HG03045 (cell line): ENCODE data around the gene PALMD.

Experiments
- ATAC-seq: cut with Tn5 transposase; IDR thresholded peaks from one replicate; pipeline ENCODE4 v1.9.1; 2021; ENCODE audit warnings: mild to moderate bottlenecking, moderate library complexity; ENCODE audit not compliant: unreplicated experiment

Gene PALMD

DNA sequence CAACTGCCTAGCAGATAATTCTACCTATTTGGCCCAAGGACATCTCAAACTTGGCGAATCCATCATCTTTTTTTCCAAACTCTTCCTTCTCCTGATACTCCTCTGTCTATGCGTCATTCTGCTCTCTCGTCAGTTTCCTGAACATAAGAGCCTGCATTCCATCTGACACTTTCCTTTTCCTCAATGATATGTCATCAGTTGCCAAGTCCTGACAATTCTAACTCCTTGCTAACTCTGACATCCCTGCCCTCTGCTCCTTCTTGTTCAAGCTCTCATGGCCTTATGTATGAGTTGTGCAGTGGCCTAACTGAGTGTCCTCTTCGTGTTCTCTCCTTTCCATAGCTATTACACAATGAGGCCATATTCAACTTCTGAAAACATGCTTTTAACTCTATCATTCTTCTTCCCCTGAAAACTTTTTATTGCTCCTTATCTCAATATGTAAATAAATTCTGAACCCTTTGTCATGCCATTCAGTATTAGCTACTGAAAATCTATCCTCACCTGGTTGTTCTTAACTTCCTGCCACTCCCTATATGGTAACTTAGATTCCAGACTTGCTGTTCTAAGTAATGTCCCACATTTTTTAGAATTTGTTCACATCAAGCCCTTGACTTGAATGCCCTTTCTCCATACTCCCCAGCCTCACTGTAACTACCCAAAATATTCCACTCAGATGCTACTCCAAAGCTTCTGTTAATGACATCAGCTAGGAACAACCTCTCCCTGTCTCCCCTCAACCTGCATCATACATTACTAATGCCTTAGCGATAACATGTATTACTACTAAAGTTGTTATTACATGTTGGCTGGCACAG lies 11.5 kb downstream of the PALMD start:
- no peak for ATAC-seq

GRCh38 chr1:99658031-99658290 lies 12.0 kb downstream of the PALMD start:
- ATAC-seq: no peak

DNA sequence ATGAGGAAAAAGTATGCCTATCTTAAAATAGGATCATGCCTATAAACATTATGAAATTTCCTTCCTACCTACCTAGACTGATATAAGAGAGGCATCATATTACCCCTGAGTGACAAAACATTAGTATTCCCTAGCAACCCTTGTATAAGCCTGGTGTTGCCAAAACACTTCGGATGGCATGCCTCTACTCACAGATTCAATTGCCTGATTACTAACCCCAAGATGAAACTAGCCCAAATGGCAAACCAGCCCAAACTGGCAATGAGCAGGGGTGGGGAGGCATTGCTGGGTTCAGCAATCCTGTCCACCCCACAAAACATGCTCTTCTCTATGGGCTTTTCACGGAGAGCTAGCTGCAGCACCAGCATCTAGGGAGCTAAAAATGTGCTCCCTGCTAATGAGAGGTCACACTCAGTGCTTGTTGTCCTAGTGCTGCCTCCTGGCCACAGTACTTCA lies 13.9 kb downstream of the PALMD start:
- no peak for ATAC-seq

- no peak for ATAC-seq
These were observed 14.6 kb downstream of the PALMD start for GRCh38 chr1:99660496-99660895.

DNA sequence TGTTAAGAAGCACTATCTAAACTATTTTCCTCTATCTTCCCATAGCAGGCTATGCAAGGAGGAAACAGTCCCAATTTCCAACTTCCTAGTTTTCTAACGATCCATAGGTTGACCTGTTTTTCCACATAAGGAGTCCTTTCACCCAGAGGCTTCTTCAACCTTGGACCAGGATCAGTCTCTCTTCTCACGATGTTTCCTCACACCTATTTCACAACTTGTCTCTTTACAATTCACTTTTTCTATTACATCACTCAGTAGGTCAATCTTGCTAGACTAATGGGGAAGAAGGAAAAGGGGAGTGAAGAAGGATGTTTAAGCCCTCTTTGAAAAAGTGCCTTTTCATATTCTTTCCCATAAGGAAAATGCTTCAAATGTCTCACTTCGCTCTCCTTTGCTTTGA lies 15.9 kb downstream of the PALMD start:
- no peak for ATAC-seq

DNA sequence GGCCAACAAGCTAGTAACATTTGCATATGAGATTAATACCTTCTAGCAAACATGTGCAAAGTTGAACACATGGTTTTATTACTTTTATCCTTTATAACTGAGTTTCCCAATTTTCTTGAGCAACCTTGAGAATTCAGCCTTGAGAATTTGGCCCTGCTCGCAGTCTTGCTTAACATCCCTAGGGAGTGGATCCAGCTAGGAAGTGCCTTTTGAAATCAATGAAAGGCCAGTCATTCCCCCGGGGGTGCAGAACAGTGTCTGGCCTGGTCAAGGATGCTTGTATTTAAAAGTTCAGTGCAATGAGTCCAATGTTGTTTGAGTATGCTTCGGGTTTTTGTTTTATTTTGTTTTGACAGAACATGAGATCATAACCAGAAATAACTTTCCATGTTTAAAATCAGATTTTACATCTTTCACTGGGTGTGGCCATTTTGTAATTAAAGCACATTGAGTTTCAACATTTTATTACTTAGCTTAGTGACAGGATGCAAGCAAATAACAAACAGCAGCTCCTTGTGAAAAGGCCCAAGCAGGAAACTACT lies 16.7 kb downstream of the PALMD start:
- ATAC-seq: no peak

DNA sequence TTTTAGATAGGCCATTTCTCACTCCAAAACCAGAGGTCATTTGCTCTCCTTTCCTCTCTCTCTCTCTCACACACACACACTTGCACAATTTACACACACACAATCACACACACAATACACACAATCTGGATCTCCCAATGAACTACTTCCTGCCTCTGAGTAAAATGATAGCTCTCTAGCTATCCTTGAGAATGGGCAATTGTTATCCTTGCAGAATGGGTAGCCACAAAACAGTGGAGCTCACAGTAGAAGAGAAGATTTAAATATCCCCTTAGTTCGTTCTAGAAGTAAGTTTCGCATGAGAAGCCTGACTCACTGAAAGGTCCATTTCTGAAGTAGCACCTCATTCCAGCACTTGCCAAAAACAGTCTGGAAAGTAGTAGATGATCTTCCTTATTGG lies 17.6 kb downstream of the PALMD start:
- ATAC-seq: no peak

- ATAC-seq: no peak
These were observed 19.3 kb downstream of the PALMD start for GRCh38 chr1:99665212-99665611.

DNA sequence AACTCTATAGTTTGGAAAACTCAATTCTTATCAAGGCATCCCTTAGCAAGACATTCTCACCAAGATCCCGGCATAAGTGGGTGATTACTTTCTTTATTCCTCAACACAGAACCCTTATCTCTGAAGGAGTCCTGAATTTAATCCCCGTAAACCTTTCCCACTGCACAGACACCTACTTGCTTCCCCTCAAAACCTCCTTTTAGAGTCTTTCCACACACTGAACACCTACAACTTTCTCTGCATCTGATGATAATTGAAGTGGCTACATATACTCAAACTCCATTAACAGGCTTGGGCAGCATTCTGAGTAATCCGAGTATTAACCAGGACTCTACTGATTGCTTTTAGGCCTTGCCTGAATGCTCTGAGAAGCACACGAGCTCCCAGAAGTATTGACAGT lies 23.5 kb downstream of the PALMD start:
- no peak for ATAC-seq

DNA sequence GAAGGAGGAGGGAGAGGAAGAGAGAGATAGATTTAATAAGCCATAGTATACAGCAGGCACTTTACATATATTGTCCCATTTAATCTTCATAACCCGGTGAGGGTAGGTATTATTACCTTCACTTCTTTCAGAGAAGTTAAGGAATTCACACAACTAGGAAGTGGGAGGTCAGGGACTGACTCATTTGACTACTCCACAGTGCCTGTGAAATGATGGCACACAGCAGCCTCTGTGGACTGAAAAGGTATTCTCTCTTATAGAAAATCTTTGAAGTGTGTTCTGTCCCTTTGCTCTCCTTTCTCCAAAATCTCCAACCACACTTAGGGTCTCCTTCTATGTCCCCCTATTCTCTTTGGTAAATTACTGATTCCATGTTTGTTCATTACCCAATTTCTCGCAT lies 23.9 kb downstream of the PALMD start:
- no peak for ATAC-seq

DNA sequence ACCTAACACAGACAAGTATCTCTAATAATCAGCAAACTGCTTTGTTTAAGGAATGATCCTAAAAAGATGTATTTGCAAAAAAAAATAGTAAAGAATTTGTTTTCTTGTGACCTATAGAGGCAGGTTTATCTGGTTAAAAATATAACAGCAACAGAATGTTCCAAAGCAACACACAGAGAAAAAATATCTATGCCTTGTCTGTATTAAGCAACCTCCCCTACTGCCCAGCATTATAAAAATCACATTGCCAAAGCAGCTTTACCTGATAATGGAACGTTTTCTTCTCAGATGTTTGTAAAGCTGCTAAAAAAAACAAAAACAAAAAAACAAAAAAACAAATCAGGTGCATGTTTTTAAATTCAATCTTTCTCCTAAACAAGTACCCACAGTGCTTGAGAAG lies 24.7 kb downstream of the PALMD start:
- no peak for ATAC-seq

- no peak for ATAC-seq
These were observed 26.1 kb downstream of the PALMD start for GRCh38 chr1:99672038-99672437.

DNA sequence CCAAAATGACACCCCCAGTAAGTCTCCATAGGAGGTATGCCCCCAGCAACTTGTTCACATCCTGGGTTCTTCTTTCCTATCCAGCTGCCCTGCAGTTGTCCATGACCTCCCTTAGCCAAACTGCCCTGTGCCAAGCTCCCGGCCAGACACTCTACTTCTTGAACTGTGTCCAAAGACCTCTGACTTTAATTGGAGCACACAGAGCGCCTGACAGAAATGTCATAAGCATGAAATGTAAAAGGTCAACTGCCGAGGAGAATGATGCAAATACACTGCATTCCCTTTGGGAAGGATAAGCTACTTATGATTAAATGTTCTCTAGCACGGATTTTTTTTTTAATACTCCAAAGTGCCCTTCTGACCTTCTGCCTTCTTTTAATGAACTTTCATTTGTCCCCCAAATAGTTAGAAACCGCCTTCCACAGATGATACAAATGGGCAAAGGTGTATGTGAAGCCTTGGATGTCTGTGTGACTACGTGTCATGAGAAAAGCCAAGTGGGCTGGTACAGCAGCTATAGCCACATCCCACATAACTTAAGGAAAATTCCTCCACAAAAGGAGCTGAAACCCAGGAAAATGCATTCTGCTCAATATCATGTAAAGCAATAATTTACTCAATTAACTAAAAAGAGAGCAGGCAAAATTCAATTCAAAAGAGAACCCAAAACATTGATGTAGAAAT lies 26.8 kb downstream of the PALMD start:
- ATAC-seq: no peak

GRCh38 chr1:99673315-99673714 lies 27.4 kb downstream of the PALMD start:
- ATAC-seq: no peak

DNA sequence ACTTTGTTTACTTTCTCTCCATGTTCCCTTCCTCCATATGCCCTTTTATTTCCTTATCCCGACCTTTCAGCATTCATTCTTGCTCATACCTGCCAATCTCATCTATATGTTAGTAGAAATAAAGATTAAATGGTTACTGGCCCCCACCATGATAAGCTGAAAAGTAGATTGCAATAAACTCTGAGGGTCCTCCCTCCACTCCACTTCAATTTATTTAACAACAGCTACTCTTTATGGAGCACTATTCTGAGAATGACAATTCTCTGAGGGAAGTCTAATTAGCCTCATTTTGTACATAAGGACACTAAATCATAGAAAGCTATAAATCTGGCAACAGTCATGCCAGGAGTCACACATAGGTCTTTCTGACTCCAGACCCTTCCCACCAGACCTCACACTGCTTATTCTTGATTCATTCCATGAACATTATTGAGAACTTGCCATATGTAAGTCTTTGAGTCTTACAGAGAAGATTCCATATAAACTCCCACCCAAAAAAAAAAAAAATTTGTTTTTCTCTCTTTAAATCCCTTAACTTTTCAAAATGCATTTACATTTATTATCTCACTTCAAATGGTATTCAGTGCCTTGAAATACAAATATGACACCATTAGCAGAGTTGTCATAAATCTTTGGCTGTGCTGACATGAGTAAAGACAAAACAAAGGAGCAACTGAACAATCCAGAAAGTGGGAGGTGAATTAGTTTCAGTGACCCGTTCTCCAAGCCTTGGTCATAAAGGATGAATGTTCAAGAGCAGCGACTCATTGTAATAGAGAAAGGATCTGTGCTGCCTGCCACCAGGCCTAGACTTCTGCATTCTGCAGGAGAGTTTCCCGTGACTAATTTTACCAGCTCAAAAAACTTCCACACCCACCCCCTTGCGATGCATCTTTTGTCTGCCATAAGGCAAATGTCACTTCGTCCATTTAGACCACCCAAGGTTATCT lies 28.5 kb downstream of the PALMD start:
- ATAC-seq: no peak

GRCh38 chr1:99675292-99675691 lies 29.4 kb downstream of the PALMD start:
- ATAC-seq: no peak

DNA sequence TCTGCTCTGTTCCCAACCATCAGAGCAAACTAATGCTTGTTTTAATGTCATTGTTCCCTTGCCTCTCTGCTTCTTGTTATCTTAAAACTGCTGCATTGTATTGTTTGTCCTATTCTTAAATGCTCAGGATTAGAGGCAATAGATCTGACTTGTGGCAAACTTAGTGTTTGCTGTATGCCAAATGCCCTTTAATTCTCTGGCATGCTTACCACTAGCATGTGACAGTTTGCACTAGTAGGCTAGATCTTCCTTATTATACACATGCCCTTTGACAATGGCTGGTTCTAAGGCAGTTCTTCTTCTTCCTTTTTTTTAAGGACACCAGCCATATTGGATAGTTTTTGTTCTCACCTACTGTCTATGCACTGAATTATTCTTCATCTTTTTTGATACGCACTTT lies 30.1 kb downstream of the PALMD start:
- ATAC-seq: no peak

DNA sequence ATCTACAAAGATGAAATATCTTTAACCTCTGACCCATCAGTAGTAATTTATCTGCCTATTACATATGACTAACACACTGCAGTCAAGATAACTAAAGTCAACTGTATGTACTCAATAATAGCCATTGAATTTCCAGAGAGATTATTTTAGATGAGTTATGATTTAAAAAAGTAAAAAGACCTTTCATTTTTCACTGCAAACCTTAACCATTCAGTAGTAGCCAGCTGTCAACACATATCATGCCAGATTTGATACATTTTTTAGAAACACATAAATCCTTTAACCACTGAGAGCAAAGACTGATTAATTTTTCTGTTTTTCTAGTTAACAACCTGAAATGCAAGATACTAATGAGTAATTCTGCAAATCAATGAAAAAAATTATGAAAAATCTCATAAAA lies 31.0 kb downstream of the PALMD start:
- no peak for ATAC-seq

- no peak for ATAC-seq
These were observed 31.5 kb downstream of the PALMD start for GRCh38 chr1:99677416-99677815.

GRCh38 chr1:99680270-99680669 lies 34.4 kb downstream of the PALMD start:
- ATAC-seq: no peak

GRCh38 chr1:99681583-99681982 lies 35.7 kb downstream of the PALMD start:
- ATAC-seq: no peak
